HEK293T (cell line): Measurements from ENCODE around the gene PLTP.
"Not testable (repeated sequence)": the region's sequence is repeated elsewhere in the genome, so short reads cannot be mapped to it uniquely, and the experiment has no call there.

Experiments used
- CTCF ChIA-PET: fragments of 350-600 bp; formaldehyde crosslinking; extraction: SDS; loops from one replicate; lab custom pipeline; 2021; ENCODE audit warnings: antibody characterized with exemption, inconsistent platforms; lab: Yijun Ruan, JAX
- POLR2A ChIA-PET: fragments of 350-600 bp; formaldehyde crosslinking; extraction: SDS; loops from one replicate; lab custom pipeline; 2020; ENCODE audit warnings: antibody characterized with exemption, inconsistent platforms; lab: Yijun Ruan, JAX
- DNase-seq: peaks from one replicate; pipeline ENCODE4 v3.0.0; 2012; ENCODE audit warnings: mixed read lengths; ENCODE audit errors: extremely low spot score
- ARNT ChIP-seq: fragments of 450-650 bp; IDR thresholded peaks from 2 replicates; pipeline ENCODE4 v1.6.1; 2017; ENCODE audit warnings: mild to moderate bottlenecking
- BHLHE40 ChIP-seq: fragments of 450-650 bp; IDR thresholded peaks from 2 replicates; pipeline ENCODE4 v1.6.1; 2016; ENCODE audit warnings: mild to moderate bottlenecking, moderate library complexity, borderline replicate concordance
- CTBP1 ChIP-seq: fragments of 450-650 bp; IDR thresholded peaks from 2 replicates; pipeline ENCODE4 v1.6.1; 2016; ENCODE audit warnings: borderline replicate concordance
- ELF4 ChIP-seq: fragments of 450-650 bp; IDR thresholded peaks from 2 replicates; pipeline ENCODE4 v1.6.1; 2017; ENCODE audit warnings: antibody characterized with exemption
- FOXA1 ChIP-seq: fragments of 450-650 bp; IDR thresholded peaks from 2 replicates; pipeline ENCODE4 v1.6.1; 2016; ENCODE audit warnings: mild to moderate bottlenecking
- FOXK2 ChIP-seq: fragments of 450-650 bp; IDR thresholded peaks from 2 replicates; pipeline ENCODE4 v1.6.1; 2016; ENCODE audit warnings: mild to moderate bottlenecking
- FOXM1 ChIP-seq: fragments of 450-650 bp; IDR thresholded peaks from 2 replicates; pipeline ENCODE4 v1.6.1; 2017; ENCODE audit warnings: mild to moderate bottlenecking, borderline replicate concordance
- HDGF ChIP-seq: fragments of 450-650 bp; IDR thresholded peaks from 2 replicates; pipeline ENCODE4 v1.6.1; 2017; ENCODE audit warnings: antibody characterized with exemption, borderline replicate concordance
- L3MBTL2 ChIP-seq: fragments of 450-650 bp; conservative IDR thresholded peaks from 2 replicates; pipeline ENCODE4 v1.6.1; 2016; ENCODE audit warnings: mild to moderate bottlenecking
- LEF1 ChIP-seq: fragments of 450-650 bp; IDR thresholded peaks from 2 replicates; pipeline ENCODE4 v1.6.1; 2017; ENCODE audit warnings: mild to moderate bottlenecking, borderline replicate concordance
- NFRKB ChIP-seq: fragments of 450-650 bp; IDR thresholded peaks from 2 replicates; pipeline ENCODE4 v1.6.1; 2016; ENCODE audit warnings: mild to moderate bottlenecking, moderate library complexity
- PKNOX1 ChIP-seq: fragments of 450-650 bp; IDR thresholded peaks from 2 replicates; pipeline ENCODE4 v1.6.1; 2016
- SP1 ChIP-seq: fragments of 450-650 bp; IDR thresholded peaks from 2 replicates; pipeline ENCODE4 v1.6.1; 2017
- SUZ12 ChIP-seq: fragments of 450-650 bp; IDR thresholded peaks from 2 replicates; pipeline ENCODE4 v1.6.1; 2016; ENCODE audit warnings: mild to moderate bottlenecking
- TARDBP ChIP-seq: fragments of 450-650 bp; IDR thresholded peaks from 2 replicates; pipeline ENCODE4 v1.6.1; 2016
- ZNF384 ChIP-seq: fragments of 450-650 bp; IDR thresholded peaks from 2 replicates; pipeline ENCODE4 v1.6.1; 2016

Gene PLTP

GRCh38 chr20:45934046-45934585, 22.2 kb upstream of the PLTP start:
- TF ChIP-seq SUZ12 (no peak), SP1 (no peak), FOXA1 (no peak), NFRKB (no peak), PKNOX1 (no peak), ELF4 (no peak), CTBP1 (no peak), FOXK2 (no peak), HDGF (no peak), FOXM1 (no peak), ZNF384 (no peak), L3MBTL2 (no peak), TARDBP (no peak), LEF1 (no peak), BHLHE40 (no peak), ARNT (no peak)
- ChIA-PET CTCF (interaction anchor here (0.5 to 0.6 kb wide), 2 partner anchors 12 to 81 kb away, joined by 3 read pairs; no protein-coding TSS in a partner anchor), POLR2A (interaction anchor here (0.6 to 3.2 kb wide), 21 partner anchors 9 to 155 kb away, joined by 3 to 28 read pairs (median 7); partner anchors contain the start of genes ACOT8, UBE2C, ZNF335 and ZSWIM1)
- peak; percentile 54 for DNase-seq

DNA sequence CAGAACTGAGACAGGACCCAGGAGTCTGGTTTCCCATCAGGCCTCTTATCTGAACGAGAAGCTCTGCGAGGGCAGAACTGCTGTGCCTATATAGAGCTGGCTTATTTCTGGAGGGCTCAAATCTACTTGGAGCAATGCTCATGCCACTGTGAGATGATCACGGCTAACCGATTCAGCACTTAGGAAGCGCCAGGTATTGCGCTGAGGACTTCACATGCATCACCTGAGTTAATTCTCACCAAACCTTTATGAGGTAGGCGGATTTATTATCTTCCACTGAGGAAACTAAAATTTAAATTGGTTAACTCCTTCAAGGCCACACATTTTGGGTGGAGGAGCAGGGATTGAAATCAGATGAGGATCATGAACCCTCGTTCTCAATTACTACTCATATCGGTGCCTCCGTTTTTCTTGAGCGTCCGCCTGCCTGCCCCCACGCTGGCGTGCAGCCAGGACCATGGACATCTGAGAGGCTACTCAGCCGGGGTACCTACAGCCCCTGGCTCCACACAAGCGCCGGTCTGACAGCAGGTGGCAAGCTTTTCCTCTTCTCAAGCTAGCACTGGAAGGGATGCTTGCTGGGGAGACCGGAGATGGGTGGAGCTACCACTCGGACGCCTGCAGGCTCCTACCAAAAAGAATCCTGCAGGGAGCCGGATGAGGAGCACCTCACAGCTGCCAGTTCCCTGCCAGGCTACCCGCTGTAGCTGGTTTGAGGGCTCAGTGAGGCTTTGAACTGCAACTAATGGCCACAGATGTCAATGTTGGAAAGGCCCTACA, 21.5 kb upstream of the PLTP start:
- TF ChIP-seq SUZ12: no peak
- no peak for TF ChIP-seq SP1
- no peak for TF ChIP-seq BHLHE40
- no peak for TF ChIP-seq L3MBTL2
- TF ChIP-seq FOXK2: no peak
- TF ChIP-seq LEF1: no peak
- no peak for TF ChIP-seq ZNF384
- no peak for TF ChIP-seq HDGF
- POLR2A ChIA-PET: interaction anchor here (0.6 to 3.2 kb wide), 16 partner anchors 9 to 119 kb away, joined by 3 to 28 read pairs (median 8); partner anchors contain the start of genes ACOT8, UBE2C and ZSWIM1
- CTCF ChIA-PET: interaction anchor here (0.6 to 0.8 kb wide), 2 partner anchors 80 to 81 kb away, joined by 3 read pairs; no protein-coding TSS in a partner anchor
- DNase-seq: peak; percentile 63

DNA sequence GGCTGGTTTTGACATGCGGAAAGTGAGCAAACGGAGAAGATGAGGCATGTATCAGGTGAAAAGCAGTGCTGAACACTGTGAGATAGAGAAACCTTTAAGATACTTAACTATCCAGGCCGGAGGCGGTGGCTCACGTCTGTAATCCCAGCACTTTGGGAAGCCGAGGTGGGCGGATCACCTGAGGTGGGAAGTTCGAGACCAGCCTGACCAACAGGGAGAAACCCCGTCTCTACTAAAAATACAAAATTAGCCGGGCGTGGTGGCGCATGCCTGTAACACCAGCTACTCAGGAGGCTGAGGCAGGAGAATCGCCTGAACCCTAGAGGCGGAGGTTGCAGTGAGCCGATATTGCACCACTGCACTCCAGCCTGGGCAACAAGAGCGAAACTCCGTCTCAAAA, 19.7 kb upstream of the PLTP start:
- CTCF ChIA-PET, POLR2A ChIA-PET: not testable (repeated sequence)

DNA sequence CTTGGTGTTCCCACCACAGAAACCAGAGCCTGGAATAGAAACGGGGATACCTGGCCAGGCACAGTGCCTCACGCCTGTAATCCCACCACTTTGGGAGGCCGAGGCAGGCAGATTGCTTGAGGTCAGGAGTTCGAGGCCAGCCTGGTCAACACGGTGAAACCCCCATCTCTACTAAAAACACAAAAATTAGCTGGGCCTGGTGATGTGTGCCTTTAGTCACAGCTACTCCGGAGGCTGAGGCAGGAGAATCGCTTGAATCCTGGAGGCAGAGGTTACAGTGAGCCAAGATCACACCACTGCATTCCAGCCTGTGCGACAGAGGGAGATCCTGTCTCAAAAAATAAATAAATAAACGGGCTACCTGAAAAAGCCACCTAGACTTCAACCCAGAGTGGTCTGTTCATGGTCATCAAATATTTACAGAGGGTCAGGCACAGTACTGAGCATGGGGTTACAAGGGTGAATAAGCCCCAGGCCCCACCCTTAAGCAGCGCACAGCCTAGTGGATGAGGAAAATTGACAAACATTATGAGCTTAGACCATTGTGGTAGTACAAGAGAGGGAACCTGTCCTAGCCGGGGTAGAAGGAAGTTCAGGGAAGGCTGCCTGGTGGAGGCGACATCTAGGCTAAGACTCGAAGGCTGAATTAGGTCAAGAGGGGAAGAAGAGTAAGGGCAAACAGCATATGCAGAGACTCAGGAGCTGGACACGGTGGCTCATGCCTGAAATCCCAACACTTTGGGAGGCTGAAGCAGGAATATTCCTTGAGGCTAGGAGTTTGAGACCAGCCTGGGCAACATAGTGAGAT, 15.3 kb upstream of the PLTP start:
- CTCF ChIA-PET: interaction anchor here (0.6 kb wide), 1 partner anchor 37 kb away, joined by 4 read pairs; no protein-coding TSS in a partner anchor
- no peak for TF ChIP-seq NFRKB
- no peak for TF ChIP-seq CTBP1
- no peak for TF ChIP-seq ARNT
- no peak for TF ChIP-seq L3MBTL2
- no peak for TF ChIP-seq SUZ12
- TF ChIP-seq FOXK2: no peak
- no peak for TF ChIP-seq FOXM1
- no peak for TF ChIP-seq PKNOX1
- no peak for TF ChIP-seq SP1
- TF ChIP-seq TARDBP: no peak
- no peak for TF ChIP-seq HDGF
- POLR2A ChIA-PET: interaction anchor here (1.2 to 1.3 kb wide), 2 partner anchors 9 to 47 kb away, joined by 3 to 5 read pairs; partner anchors contain the start of gene ZSWIM1
- DNase-seq: no peak

More for the DNA sequence above, 19.7 kb upstream of the PLTP start:
- not testable (repeated sequence) for DNase-seq

- CTCF ChIA-PET: no interaction called here
- POLR2A ChIA-PET: interaction anchor here (1.0 to 1.3 kb wide), 2 partner anchors 10 to 22 kb away, joined by 3 read pairs; no protein-coding TSS in a partner anchor
- no peak for TF ChIP-seq FOXK2
- TF ChIP-seq CTBP1: no peak
- no peak for DNase-seq
Observed at GRCh38 chr20:45926731-45927070, 14.7 kb upstream of the PLTP start.

- no peak for DNase-seq
- CTCF ChIA-PET: no interaction called here
- POLR2A ChIA-PET: interaction anchor here (1.0 to 3.2 kb wide), 3 partner anchors 8 to 21 kb away, joined by 3 to 25 read pairs (median 3); partner anchors contain the start of gene PCIF1
- TF ChIP-seq FOXM1: no peak
- no peak for TF ChIP-seq CTBP1
- no peak for TF ChIP-seq PKNOX1
- TF ChIP-seq SUZ12: no peak
- TF ChIP-seq LEF1: no peak
- no peak for TF ChIP-seq BHLHE40
- TF ChIP-seq HDGF: no peak
- no peak for TF ChIP-seq L3MBTL2
- no peak for TF ChIP-seq ARNT
- no peak for TF ChIP-seq NFRKB
- TF ChIP-seq ZNF384: no peak
- no peak for TF ChIP-seq FOXK2
- no peak for TF ChIP-seq FOXA1
- no peak for TF ChIP-seq SP1
Observed at GRCh38 chr20:45925821-45926506, 14.0 kb upstream of the PLTP start.
